Measurements from ENCODE around the gene MAPRE2.

GRCh38 chr18:35049111-35050027 lies 8.2 kb downstream of the MAPRE2 start:
- TF ChIP-seq CTCF (conservative IDR thresholded peaks at IDR 0.05) (no peak), EZH2 (IDR thresholded peaks at IDR 0.05; ENCODE audit: low read depth) (no peak)

Measured in PC-9 (cell line).